IPS-20b (cell line): Measurements from ENCODE around the gene UQCRC1.

Source experiments
- H3K27ac ChIP-seq: one replicate; pipeline ENCODE4 v1.5.1; 2013; ENCODE audit warnings: low read length
- H3K27me3 ChIP-seq: 2 replicates; pipeline ENCODE4 v1.6.1; 2013; ENCODE audit warnings: mild to moderate bottlenecking, low read length, inconsistent platforms; ENCODE audit not compliant: insufficient read depth
- H3K36me3 ChIP-seq: 2 replicates; pipeline ENCODE4 v1.6.1; 2013; ENCODE audit warnings: low read depth, mild to moderate bottlenecking, inconsistent platforms, low read length, moderate library complexity; ENCODE audit not compliant: insufficient read depth
- H3K4me1 ChIP-seq: 2 replicates; pipeline ENCODE4 v1.6.1; 2013; ENCODE audit warnings: mild to moderate bottlenecking, control low read depth, inconsistent platforms, low read length, moderate library complexity; ENCODE audit not compliant: insufficient read depth
- H3K4me3 ChIP-seq: 2 replicates; pipeline ENCODE4 v1.5.1; 2013; ENCODE audit warnings: mild to moderate bottlenecking, low read length, inconsistent platforms
- H3K9ac ChIP-seq: 2 replicates; pipeline ENCODE4 v1.6.1; 2013; ENCODE audit warnings: low read depth, mild to moderate bottlenecking, inconsistent platforms, low read length, moderate library complexity
- H3K9me3 ChIP-seq: 2 replicates; pipeline ENCODE4 v1.6.1; 2013; ENCODE audit warnings: mild to moderate bottlenecking, low read depth, low read length, inconsistent platforms; ENCODE audit not compliant: insufficient read depth

The UQCRC1 gene

DNA sequence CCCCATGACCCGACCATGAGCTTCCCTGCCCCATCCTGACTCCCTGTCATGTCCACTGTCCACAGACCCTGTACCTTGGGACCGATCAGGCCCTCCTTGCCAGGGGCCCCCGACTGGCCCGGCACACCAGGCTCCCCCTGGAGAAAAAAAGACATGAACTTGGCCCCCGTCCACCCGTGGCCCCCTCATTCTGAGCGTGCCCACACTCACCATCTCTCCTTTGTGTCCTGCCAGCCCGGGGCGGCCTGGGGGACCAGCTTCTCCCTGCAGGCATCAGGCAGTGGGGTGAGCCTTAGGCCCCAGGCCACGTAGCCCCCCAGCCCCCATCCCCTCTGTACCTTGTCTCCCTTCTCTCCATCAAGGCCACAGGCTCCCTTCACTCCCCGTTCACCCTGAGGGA is 41.9 kb downstream of the UQCRC1 start:
- Histone ChIP-seq H3K9me3 (no peaks in the 10 kb centered on the region), H3K27me3 (no peaks in the 10 kb centered on the region), H3K4me3 (no peak overlapping the region), H3K36me3 (no peaks in the 10 kb centered on the region), H3K4me1 (peaks cover 6% of the 10 kb centered on the region; the same call in 1 of the 2 replicates), H3K9ac (no peak overlapping the region), H3K27ac (no peak overlapping the region)

DNA sequence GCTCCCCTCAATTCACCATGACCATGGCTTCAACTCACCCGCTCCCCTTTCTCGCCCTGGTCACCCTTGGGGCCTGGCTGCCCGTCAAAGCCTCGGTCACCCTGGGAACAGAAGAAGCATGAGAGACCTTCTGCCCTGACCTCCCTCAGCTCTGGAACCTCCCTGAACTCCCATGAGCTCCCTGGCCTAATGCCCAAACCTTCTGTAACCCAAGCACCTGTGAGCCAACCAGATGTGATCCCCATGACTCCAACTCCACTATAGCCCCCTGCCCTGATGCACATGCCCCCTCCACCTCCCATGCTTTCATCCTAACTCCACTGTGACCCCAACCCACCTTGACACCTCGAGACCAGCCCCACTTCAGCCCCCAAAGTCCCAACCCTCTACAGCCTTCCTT is 42.4 kb downstream of the UQCRC1 start:
- Histone ChIP-seq H3K27ac (no peak overlapping the region), H3K9me3 (no peaks in the 10 kb centered on the region), H3K4me1 (peaks cover 6% of the 10 kb centered on the region; the same call in 1 of the 2 replicates), H3K36me3 (no peaks in the 10 kb centered on the region), H3K9ac (no peak overlapping the region), H3K27me3 (no peaks in the 10 kb centered on the region), H3K4me3 (no peak overlapping the region)

DNA sequence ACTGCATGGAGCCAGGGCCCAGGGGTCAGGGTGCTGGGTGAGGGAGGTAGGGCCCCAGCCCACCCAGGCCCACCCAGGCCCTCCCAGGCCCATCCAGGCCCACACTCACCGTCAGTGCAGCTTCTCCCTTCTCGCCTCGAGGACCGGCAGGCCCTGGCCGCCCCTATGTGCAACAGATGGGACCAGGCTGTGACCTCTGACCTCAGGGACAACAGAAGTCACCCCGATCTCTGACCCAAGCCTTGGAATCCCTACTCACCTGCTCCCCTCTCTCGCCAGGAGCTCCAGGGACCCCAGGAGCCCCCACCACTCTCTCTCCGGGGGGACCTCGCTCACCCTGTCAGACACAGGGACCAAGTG is 43.1 kb downstream of the UQCRC1 start:
- Histone ChIP-seq H3K9me3 (no peaks in the 10 kb centered on the region), H3K4me1 (peaks cover 6% of the 10 kb centered on the region; the same call in 1 of the 2 replicates), H3K27me3 (no peaks in the 10 kb centered on the region), H3K9ac (no peak overlapping the region), H3K4me3 (no peak overlapping the region), H3K36me3 (no peaks in the 10 kb centered on the region), H3K27ac (no peak overlapping the region)

GRCh38 chr3:48565591-48566400 is 43.6 kb downstream of the UQCRC1 start:
- H3K4me1 ChIP-seq, result peaks cover 6% of the 10 kb centered on the region; the same call in 1 of the 2 replicates
- H3K9me3 ChIP-seq, result no peaks in the 10 kb centered on the region
- no peak overlapping the region for H3K9ac ChIP-seq
- no peak overlapping the region for H3K27ac ChIP-seq
- H3K36me3 ChIP-seq, result no peaks in the 10 kb centered on the region
- H3K4me3 ChIP-seq, result no peak overlapping the region
- H3K27me3 ChIP-seq, result no peaks in the 10 kb centered on the region

- no peak overlapping the region for H3K27ac ChIP-seq
- H3K9ac ChIP-seq, result no peak overlapping the region
- H3K9me3 ChIP-seq, result no peaks in the 10 kb centered on the region
- no peaks in the 10 kb centered on the region for H3K27me3 ChIP-seq
- H3K4me3 ChIP-seq, result no peak overlapping the region
- peaks cover 6% of the 10 kb centered on the region; the same call in 1 of the 2 replicates for H3K4me1 ChIP-seq
- H3K36me3 ChIP-seq, result no peaks in the 10 kb centered on the region
Measured at GRCh38 chr3:48565186-48565585, 44.3 kb downstream of the UQCRC1 start.

- Histone ChIP-seq H3K27me3 (no peaks in the 10 kb centered on the region), H3K4me3 (no peak overlapping the region), H3K9ac (no peak overlapping the region; the same call in 1 of the 2 replicates), H3K4me1 (peaks cover 6% of the 10 kb centered on the region; the same call in 1 of the 2 replicates), H3K36me3 (no peaks in the 10 kb centered on the region), H3K9me3 (no peaks in the 10 kb centered on the region), H3K27ac (no peak overlapping the region)
Measured at GRCh38 chr3:48564667-48565066, 44.8 kb downstream of the UQCRC1 start.

GRCh38 chr3:48564022-48564421 is 45.4 kb downstream of the UQCRC1 start:
- Histone ChIP-seq H3K27ac (no peak overlapping the region), H3K9ac (no peak overlapping the region), H3K9me3 (no peaks in the 10 kb centered on the region), H3K4me3 (no peak overlapping the region), H3K36me3 (no peaks in the 10 kb centered on the region), H3K27me3 (no peaks in the 10 kb centered on the region), H3K4me1 (peaks cover 6% of the 10 kb centered on the region; the same call in 1 of the 2 replicates)

DNA sequence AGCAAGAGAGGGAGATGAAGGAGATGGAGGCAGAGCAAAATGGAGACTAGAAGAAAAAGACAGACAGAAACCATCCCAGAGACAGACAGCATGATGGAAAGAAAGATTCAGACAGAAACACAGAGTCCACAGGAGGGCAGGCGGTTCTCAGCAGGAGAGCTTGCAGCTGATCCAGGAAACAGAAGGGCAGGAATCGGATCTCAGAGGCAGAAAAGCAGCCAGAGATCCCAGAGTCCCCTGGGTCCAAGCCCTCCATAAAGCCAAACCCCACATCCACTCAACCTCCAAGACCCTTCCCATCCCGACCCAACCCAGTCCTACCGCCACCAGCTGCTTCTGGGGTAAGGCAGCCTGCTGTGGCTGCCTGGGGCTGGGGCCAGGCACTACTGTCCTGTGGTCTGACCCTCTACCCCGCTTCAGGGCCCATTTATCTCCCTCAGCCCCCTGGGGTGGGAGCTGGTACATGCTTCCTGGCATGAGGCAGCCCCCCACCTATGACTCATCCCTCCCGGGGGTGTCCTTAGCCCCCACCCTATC is 46.0 kb downstream of the UQCRC1 start, which contains the start of gene UCN2:
TSS of gene UCN2 (minus strand) at position 400 of the 537 bp plus-strand sequence. CDS start 657 bp downstream, outside the sequence.
- no peaks in the 10 kb centered on the region for H3K9me3 ChIP-seq
- H3K36me3 ChIP-seq, result no peaks in the 10 kb centered on the region
- no peak within 1 kb of the TSS; the same call in 1 of the 2 replicates for H3K9ac ChIP-seq

DNA sequence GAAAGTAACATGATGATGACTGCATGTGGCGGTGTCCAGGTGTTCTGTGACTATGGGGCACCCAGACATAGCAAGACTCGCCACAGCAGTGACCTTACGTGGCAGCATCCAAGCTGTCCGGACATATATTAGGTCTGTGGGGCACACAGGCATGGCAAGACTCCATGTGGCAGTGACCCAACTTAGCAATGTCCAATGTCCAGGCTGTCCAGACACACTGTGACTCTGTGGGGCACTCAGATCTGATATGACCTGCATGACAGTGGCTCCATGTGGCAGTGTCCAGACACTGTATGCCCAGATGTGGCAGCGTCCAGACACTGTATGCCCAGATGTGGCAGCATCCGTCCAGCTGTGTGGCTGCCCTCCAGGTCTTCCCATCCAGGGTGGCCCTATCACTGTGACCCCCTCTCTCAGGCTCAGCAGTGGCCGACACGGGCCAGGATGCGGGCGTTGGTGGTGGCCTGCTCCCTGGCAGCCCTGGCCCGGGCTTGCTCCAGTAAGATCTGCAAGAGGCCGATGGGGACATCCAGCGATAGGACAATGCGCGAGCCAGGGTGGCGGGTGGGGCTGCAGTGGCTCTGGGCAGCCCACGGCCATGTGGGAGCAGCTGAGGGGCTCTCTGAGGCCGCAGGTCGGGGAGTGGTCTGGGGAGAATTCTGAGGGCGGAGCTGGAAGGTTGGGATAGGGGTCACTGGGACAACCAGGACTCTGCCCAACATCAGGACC is 46.9 kb downstream of the UQCRC1 start:
- no peak overlapping the region for H3K27ac ChIP-seq
- no peak overlapping the region for H3K4me3 ChIP-seq
- H3K36me3 ChIP-seq, result no peaks in the 10 kb centered on the region
- H3K9me3 ChIP-seq, result no peaks in the 10 kb centered on the region
- no peak overlapping the region for H3K9ac ChIP-seq
- peaks cover 6% of the 10 kb centered on the region; the same call in 1 of the 2 replicates for H3K4me1 ChIP-seq
- H3K27me3 ChIP-seq, result no peaks in the 10 kb centered on the region

More for the DNA sequence above, 46.0 kb downstream of the UQCRC1 start, which contains the start of gene UCN2:
- peaks cover 6% of the 10 kb centered on the region; the same call in 1 of the 2 replicates for H3K4me1 ChIP-seq
- H3K27ac ChIP-seq, result no peak within 1 kb of the TSS
- H3K27me3 ChIP-seq, result no peaks in the 10 kb centered on the region
- H3K4me3 ChIP-seq, result no peak within 1 kb of the TSS

DNA sequence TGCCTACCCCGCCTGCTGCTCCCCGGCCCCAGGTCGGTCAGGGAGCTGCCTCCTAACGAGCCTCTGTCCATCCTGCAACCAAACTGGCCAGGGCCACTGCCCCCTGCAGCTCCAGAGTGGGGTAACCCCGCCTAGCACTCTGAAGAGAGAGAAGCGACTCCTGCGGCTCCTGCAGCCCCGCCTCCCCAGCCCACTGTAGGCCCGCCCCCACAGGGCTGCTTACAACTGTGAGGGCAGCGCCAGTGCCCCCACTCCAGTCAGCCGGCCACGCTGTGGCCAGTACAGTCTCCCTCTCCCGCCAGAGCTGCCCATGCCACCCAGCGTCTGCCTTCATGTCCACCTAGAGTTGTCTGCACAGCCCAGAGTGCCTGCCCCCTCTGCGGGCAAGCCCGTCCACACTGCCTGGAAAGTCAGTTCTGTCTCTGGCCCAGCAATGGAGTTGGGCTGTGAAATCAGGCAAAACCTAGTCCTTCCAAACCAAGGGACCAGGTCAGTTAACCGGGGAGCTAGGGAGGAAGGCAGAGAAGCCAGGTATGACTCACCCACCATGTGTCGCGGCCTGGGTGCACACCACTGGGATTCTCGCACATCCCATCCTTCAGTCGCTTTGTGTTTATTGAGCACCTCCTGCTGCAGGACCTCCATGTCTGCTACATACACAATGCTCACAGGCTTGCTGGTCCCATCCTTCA is 48.3 kb downstream of the UQCRC1 start:
- Histone ChIP-seq H3K4me1 (peaks cover 6% of the 10 kb centered on the region; the same call in 1 of the 2 replicates), H3K36me3 (no peaks in the 10 kb centered on the region), H3K27me3 (no peaks in the 10 kb centered on the region), H3K9me3 (no peaks in the 10 kb centered on the region), H3K9ac (no peak overlapping the region), H3K27ac (no peak overlapping the region), H3K4me3 (no peak overlapping the region)

GRCh38 chr3:48560648-48561018 is 48.8 kb downstream of the UQCRC1 start:
- Histone ChIP-seq H3K9ac (no peak overlapping the region), H3K9me3 (no peaks in the 10 kb centered on the region), H3K27ac (no peak overlapping the region), H3K27me3 (no peaks in the 10 kb centered on the region), H3K4me1 (peaks cover 6% of the 10 kb centered on the region; the same call in 1 of the 2 replicates), H3K4me3 (no peak overlapping the region), H3K36me3 (no peaks in the 10 kb centered on the region)
